GM19328 (cell line): ENCODE results near the gene SGTB.
"Not testable (repeated sequence)": the region's sequence is repeated elsewhere in the genome, so short reads cannot be mapped to it uniquely, and the experiment has no call there.

ENCODE experiments used
- ATAC-seq: cut with Tn5 transposase; IDR thresholded peaks from one replicate; pipeline ENCODE4 v1.9.1; 2021; ENCODE audit warnings: mild to moderate bottlenecking, moderate library complexity; ENCODE audit not compliant: unreplicated experiment

SGTB gene

GRCh38 chr5:65734921-65735320 is 13.0 kb upstream of the SGTB start:
- no peak for ATAC-seq

- ATAC-seq = not testable (repeated sequence)
Measured at GRCh38 chr5:65734196-65734775, 12.4 kb upstream of the SGTB start.

DNA sequence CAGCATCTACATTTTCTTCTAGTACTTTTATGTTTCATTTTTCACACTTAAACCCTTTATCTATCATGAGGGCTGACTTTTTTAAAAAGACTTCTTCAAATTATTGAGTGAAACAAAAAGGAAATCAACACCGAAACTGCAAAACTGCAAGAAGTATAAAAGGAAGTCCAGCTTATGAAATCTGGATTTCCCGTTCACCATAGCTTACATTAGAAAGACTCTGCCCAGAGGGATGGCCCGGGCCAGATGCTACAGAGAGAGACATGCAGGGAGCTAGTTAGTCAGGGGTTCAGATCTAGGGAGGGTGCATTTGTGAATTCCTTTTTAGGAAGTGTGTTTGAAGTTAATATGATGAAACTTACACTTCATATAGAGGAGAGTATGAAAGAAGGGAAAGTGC is 10.1 kb upstream of the SGTB start:
- ATAC-seq = not testable (repeated sequence)

- ATAC-seq = no peak
Measured at GRCh38 chr5:65730910-65731309, 9.0 kb upstream of the SGTB start.

- no peak for ATAC-seq
Measured at GRCh38 chr5:65728218-65728617, 6.3 kb upstream of the SGTB start.

GRCh38 chr5:65727491-65728156 is 5.7 kb upstream of the SGTB start:
- ATAC-seq = no peak

GRCh38 chr5:65722575-65723403 is 880 bp upstream of the SGTB start:
- no peak for ATAC-seq

- no peak for ATAC-seq
Measured at GRCh38 chr5:65721050-65721719, 724 bp downstream of the SGTB start.

DNA sequence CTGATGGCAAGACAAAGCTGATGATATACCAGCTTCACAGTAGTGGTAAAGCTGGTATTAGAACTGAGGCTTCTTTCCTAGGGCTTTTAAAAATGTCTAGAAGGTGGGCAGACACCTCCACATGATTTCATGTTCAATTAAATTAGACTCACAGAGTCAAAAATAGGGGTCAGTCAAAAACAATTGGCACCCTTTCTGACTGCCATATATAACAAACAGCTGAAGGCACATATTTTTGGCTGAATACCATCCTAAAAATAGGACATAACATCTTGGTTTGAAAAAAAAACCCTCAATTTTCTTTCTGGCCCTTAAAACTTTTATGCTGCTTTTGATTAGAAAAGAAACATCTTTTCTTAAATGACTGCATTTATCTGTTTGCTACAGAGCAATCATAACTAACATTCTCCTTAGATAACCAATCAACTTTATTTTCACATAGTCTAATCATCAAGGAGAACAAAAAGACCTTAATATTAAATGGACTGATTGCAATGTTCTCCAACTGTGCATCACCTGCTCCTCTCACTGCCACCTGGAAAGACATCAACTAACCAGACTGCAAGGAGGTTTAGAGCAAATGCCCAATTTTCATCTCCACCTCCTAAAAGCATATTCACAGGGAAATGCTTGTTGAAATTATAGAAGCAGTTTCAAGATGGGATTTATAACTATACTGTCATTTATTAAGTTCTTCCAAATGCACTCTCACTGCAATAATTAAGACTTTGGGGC is 3.2 kb downstream of the SGTB start:
- no peak for ATAC-seq

- ATAC-seq = no peak
Measured at GRCh38 chr5:65708145-65708544, 13.8 kb downstream of the SGTB start.

DNA sequence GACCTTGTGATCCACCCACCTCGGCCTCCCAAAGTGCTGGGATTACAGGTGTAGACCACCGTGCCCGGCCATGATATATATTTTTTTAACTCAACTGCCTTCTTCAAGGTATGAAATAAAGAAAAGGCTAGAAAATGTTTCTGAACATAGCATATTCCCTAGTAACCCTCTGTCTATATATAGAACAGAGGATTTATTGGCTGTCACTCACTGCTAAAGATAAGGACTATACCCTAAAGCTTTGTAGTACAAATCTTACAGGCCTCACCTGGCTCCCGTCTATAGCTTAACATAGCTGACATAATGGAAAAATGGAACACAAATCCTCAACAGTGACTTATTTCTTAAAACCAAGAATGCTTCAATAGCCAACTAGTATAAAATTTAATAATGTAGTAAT is 14.2 kb downstream of the SGTB start:
- no peak for ATAC-seq

- no peak for ATAC-seq
Measured at GRCh38 chr5:65704621-65705239, 17.2 kb downstream of the SGTB start.

DNA sequence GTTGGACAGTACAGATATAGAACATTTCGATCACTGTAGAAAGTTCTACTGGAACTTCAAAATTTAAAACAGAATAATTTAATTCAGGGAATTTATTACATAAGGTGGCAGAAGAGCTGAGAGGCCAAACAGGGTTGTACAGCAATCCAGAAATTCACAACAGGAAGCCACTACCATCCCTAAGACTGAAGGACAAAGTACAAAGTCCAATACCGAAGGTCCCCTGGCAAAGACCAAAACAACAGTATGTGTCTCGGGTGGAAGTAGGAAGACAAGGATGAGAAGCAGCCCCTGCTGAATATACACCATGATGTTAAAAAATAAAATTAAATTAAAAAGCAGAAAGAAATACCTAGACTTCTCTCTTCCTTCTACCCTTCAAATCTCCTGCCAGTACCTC is 19.9 kb downstream of the SGTB start:
- ATAC-seq = no peak

- no peak for ATAC-seq
Measured at GRCh38 chr5:65699338-65699737, 22.6 kb downstream of the SGTB start.

- ATAC-seq = no peak
Measured at GRCh38 chr5:65696892-65697291, 25.0 kb downstream of the SGTB start.

GRCh38 chr5:65695896-65696295 is 26.0 kb downstream of the SGTB start:
- no peak for ATAC-seq

DNA sequence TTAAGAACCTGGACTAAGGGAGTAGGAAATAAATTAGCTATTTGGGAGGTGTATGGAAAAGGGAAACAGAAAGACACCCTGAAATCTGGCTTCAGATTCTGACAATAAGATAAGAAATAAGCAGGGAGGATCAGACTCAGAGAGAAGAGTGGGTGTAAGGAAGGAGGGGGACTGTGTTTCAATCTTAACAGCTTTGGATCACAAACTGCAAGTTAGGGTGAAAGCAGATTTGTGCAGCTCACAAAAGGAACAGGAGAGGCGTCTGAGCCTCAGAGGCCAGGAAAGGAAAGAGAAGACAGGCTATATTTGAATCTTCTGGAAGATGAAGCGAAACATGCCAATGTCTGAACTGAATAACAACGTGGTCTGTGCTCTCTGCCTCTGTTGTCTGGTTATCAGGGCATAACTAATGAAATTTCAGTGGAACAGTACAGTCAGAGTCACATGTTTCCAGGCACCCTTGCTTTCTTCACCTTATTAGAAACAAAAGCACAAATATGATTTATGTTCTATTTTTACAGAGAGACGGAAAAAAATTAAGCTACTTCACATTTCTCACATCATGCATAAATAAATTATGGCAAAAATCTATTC is 26.6 kb downstream of the SGTB start:
- no peak for ATAC-seq

GRCh38 chr5:65693121-65693520 is 28.8 kb downstream of the SGTB start:
- ATAC-seq = no peak

DNA sequence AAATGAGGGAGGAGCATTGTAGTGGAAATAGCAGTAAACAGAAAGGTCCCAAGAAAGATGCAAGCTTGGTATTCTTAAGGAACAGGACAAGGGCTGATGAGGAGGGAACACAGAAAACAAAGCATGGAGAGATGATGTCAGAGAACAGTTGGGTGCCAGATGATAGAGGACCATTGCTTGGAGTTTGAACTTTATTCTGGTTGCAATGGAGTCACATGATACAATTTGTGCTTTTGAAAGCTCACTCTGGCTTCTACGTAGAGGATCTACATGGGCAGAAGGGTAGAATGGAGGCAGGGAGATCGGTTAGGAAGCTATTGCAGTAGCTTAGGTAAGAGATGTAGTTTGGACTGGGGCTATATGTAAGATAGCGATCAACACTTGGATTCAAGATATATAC is 39.8 kb downstream of the SGTB start:
- ATAC-seq = no peak

DNA sequence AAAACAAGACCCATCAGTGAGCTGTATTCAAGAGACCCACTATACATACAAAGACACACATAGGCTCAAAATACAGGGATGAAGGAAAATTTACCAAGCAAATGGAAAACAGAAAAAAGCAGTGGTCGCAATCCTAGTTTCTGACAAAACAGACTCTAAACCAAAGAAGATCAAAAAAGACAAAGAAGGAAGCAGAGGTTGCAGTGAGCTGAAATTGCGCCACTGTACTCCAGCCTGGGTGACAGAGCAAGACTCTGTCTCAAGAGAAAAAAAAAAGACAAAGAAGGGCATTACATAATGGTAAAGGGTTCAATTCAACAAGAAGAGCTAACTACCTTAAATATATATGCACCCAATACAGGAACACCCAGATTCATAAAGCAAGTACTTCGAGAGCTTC is 45.9 kb downstream of the SGTB start:
- not testable (repeated sequence) for ATAC-seq
